ENCODE results near the gene PCSK2.

DNA sequence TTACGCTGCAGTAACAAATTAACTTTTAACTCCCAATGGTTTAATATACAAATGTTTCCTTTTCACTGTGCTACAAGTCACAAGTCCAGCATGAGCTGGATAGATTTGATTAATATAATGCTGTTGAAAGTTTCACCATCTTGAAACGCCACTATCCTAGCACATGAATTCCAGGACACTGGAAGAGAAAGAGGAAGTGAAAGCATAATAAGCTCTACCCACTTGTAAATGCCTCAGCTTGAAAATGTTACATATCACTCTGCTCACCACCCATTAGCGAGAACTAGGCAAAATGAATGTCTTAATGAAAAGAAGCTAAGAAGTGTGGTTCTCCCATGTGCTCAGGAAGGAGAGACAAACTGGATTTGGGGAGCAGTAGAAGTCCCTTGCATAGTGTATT is 46.9 kb downstream of the PCSK2 start:
- TF ChIP-seq CTCF (IDR thresholded peaks at IDR 0.05; ENCODE audit: low read depth, low read length, poor library complexity, severe bottlenecking), result no peak
- no peak for TF ChIP-seq EZH2phosphoT487 (IDR thresholded peaks at IDR 0.05; ENCODE audit: borderline replicate concordance, low read length)
